Stimulated activated CD4-positive, alpha-beta T cell treated with anti-CD3 and anti-CD28 coated beads, TNF-alpha, amount 100 ng/mL, for 4 hours (primary cell): ENCODE measurements around the gene C17orf75.
A peak's percentile ranks its signal among the peaks of the same experiment; 100 is the strongest.
"Not testable (repeated sequence)": the region's sequence is repeated elsewhere in the genome, so short reads cannot be mapped to it uniquely, and the experiment has no call there.

Experiments used
- DNase-seq, 3 experiments: peaks; one replicate each; pipeline ENCODE4 v3.0.0-alpha.2; 2020; ENCODE audit warnings: low read depth in 3 of 3

Gene C17orf75, protein sequence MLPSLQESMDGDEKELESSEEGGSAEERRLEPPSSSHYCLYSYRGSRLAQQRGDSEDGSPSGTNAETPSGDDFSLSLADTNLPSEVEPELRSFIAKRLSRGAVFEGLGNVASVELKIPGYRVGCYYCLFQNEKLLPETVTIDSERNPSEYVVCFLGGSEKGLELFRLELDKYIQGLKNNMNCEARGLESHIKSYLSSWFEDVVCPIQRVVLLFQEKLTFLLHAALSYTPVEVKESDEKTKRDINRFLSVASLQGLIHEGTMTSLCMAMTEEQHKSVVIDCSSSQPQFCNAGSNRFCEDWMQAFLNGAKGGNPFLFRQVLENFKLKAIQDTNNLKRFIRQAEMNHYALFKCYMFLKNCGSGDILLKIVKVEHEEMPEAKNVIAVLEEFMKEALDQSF

DNA sequence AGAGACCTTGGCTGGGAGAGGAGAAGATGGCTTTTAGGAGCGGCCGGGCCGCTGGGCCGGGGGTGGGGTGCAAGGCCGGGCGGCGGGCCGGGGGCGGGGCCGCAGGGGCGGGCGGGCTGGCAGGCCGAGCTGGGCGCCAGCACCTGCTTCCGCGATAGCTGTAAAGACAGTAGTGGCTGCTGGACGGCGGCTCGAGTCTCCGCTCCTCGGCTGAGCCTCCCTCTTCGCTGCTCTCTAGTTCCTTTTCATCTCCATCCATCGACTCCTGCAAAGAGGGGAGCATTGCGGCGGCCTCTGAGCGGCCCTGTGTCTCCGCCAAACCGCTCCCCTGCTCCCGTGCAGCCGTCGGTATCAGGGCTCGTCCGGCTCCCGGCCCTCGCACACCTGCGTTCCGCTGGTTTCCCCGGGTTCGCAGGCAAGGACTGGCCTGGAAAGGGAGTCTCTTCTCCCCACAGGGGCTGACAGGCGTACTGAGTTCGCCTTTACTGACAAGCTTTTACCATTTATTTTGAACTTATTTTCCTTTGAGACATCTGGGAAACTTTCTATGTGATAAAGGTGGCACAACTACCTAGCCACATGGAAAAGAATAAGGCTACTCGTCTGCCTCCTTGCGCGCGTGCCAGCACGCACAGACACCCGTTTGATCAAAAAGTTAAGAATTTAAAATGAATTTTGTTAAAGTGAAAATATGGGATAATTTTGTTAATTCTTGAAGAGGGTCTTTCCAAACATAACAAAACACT is at the start of gene C17orf75:
C17orf75 (minus strand) TSS at position 317 of the 746 bp plus-strand sequence; CDS start at position 283, 34 bp downstream.
- peak; percentile 59 to 77 (median 65) for DNase-seq

DNA sequence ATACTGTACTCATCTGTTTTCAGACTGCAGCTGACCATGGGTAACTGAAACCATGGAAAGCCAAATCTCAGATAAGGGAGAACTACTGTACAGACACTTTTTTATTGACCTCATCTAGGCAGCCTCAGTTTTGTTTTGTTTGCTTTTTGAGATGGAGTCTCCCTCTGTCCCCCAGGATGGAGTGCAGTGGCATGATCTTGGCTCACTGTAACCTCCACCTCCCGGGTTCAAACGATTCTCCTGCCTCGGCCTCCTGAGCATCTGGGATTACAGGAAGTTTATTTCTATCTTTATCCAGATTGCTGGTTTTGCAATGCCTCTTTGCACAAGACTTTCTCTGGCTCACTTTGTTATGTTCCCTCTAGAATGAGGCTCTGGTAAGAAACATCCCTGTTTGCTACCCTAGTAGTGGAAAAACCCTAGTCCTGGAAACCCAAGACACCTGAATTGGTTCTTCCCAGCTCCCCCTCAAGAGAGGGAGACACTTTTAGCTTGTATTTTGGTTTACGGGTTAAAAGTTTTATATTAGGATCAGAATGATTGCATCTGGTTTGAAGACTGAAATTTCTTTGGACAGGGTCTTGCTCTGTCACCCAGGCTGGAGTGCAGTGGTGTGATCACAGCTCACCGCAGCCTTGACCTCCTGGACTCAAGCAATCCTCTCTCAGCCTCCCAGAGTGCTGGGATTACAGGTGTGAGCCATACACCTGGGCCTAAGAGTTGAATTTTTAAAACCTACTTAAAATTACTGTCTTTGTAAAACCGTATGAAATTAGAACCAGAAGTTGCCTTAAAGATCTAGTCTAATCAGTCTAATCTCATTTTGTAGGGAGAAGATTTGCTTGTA is 46.9 kb upstream of the C17orf75 start:
- no peak for DNase-seq

DNA sequence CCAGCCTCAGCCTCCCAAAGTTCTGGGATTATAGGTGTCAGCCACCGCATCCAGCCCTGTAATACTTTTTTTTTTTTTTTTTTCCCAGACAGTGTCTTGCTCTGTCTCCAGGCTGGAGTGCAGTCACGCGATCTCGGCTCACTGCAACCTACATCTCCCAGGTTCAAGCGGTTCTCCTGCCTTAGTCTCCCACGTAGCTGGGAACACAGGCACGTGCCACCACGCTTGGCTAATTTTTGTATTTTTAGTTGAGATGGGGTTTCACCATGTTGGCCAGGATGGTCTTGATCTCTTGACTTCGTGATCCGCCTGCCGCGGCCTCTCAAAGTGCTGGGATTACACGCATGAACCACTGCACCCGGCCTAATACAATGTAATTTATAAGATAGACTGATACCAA is 46.2 kb upstream of the C17orf75 start:
- not testable (repeated sequence) for DNase-seq

DNA sequence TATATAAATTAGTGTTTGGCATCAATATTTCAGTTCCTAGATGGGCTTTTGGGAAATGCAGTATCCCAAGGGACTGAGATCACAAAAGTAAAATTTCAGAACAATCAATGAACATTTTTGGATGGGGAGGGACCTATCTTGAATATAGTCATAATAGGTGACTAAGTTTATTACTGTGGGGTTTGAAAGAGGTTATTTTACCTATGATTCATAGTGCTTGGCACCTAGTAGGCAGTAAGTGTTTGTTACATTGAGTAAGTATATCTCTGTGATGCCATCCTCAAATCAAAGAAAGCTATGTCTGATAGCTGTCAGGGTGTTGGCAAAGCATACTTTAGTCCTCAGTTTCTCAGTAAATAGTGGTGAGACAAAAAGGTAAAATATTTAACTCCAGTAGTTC is 44.9 kb upstream of the C17orf75 start:
- no peak for DNase-seq

DNA sequence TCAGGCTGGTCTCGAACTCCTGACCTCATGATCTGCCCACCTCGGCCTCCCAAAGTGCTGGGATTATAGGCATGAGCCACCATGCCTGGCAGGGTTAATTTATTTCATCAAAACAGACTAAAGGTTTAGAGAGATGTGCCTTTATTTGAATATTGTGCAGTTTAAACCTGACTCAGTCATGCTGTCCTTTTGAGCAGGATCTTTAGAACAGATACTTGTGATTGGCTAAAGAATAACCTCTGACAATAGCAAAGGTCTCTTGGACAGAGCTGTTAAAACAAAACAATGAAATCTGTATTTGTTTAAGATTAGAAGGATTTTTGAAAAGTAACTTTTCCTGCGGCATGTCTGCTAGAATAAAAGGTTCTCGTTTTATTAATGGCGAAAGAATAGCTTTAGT is 44.0 kb upstream of the C17orf75 start:
- DNase-seq, result no peak

DNA sequence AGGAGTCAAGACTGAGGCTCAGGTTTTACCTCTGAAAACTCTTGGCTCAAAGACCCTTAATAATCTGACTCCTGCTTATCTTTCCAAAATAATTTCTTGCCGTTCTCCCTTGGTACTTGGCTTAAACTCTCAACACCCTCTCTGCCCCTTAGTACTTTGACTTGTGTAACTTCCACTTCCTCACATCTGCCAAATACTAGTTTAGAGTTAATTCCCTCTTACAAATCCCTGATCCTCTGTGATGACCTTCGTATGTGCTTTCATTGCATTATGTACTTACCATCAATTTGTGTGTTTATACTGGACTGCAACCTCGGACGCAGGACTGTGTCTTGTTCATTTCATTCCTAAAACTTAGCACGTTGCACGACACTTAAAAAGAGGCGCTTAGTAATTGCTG is 43.1 kb upstream of the C17orf75 start:
- no peak for DNase-seq

DNA sequence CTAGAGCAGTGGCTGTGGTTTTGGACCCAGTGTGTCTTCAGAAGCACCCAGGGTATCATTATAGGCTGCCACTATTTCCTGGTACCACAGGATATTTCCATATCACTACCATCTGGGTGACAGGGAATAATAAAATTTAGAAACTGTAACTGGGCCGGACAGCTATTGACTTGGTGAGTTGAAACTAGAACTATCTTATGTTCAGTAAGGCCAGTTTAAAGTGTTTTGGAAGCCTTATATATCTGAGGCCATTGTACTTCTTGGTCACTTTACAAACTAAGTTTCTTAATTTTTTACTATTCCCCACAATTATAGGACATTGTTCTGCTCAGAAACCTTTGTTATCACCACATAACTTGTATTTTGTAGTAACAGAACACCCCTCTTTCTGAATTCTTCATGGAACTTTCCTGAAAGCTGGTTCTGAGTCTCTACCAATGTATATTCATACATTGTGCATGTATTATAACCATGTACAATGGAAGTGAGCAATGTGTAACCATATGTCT is 42.0 kb upstream of the C17orf75 start:
- no peak for DNase-seq

DNA sequence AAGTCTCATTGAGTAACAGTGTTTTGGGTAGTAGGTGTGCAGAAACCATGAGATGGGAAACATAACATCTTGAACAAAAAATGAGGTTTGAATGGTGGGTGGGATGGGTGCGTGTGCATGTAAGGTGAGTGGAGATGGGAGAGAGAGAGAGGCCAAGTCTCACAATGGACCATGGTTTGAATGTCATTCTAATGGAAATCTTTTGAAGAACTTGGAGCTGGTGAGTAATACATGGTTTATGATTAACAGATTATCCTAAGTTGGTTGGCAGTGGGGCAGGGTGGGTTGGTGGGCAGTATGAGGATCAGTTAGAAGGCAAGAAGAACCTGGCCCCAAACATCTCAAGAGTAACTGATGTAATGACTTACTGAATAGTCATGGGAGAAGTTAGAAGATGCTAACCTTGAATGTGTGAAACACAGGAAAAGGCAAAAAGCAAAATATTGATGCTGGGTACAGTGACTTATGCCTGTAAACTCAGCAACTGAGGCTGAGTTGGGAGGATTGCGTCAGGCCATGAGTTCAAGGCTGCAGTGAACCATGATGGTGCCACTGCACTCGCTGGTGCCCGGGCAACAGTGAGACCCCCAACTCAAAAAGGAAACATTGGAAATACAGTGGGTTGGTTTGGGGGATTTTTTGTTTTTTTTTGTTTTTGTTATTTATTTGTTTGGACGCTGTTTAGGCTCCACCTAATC is 40.7 kb upstream of the C17orf75 start:
- DNase-seq, result no peak

DNA sequence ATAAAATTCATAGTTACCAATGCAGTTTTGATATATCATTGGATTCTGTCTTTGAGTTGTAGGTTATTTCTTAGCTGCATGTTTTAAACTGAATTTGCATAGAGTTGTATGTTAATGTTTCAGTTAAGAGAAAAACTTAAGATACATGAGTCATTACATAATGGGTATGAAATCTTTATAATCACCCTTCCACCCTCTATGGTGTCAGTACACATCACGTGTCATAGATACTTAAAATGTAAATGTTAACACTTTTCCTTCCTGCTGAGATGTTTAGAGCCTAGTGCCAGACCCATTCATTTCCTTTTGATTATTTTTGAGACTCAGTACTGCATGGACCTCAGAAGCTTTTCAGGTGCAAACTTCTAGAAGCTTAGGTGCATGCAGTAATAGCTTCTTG is 28.5 kb upstream of the C17orf75 start:
- no peak for DNase-seq

DNA sequence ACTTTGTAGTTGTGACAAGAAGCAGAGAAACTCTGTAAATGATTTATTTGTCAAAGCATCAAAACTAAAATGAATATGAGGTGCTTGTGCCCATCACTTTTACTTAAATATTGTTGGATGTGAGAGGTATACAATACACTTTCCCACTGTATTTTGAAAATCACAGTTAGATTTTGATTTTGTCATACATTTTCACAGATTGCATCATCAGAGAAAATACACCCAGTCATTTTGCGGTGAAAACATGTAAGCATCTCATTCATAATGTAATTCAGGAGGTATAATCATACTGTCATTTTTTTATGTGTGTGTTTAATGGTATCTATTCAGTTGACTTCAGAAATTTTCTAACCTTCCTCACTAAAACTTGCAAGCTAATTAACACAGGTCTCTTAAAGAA is 19.3 kb upstream of the C17orf75 start:
- no peak for DNase-seq

DNA sequence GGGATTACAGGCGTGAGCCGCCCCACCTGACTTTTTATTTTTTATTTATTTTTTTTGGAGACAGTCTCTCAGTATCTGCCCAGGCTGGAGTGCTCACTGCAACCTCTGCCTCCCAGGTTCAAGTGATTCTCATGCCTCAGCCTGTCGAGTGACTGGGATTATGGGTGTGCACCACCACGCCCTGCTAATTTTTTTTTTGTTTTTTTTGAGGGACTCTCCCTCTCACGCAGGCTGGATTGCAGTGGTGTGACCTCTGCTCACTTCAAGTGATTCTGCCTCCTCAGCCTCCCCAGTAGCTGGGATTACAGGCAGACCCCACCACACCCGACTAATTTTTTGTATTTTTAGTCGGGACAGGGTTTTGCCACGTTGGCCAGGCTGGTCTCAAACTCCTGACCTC is 15.6 kb upstream of the C17orf75 start:
- DNase-seq, result no peak

DNA sequence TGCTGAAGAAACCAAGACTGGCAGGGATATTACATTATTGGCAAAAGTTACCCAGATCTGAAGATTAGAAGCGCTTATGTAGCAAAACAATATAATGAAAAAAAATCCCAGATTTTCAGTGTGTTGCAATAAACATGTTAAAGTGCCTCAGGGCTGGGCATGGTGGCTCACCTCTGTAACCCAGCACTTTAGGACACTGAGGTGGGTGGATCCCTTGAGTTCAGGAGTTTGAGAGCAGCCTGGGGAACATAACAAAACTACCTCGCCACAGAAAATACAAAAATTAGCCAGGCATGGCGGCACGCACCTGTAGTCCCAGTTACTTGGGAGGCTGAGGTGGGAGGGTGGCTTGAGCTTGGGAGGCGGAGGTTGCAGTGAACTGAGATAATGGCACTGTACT is 14.8 kb upstream of the C17orf75 start:
- no peak for DNase-seq

DNA sequence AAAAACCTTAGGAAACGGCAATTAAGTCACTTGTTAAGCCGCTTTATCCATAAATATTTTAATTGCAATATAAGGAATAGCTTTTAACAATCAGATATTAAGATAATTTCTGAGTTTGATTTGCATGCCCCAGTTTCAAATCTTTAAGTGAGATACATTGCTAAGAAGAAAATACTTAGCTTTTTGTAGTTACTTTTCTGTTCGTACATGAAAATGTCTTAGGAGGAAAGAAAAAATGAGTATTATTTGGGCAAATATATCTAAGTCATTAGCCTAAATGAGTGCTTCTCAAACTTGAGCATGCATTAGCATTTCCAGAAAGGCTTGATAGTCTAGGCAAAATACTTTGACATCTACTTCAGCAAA is 14.4 kb upstream of the C17orf75 start:
- no peak for DNase-seq

DNA sequence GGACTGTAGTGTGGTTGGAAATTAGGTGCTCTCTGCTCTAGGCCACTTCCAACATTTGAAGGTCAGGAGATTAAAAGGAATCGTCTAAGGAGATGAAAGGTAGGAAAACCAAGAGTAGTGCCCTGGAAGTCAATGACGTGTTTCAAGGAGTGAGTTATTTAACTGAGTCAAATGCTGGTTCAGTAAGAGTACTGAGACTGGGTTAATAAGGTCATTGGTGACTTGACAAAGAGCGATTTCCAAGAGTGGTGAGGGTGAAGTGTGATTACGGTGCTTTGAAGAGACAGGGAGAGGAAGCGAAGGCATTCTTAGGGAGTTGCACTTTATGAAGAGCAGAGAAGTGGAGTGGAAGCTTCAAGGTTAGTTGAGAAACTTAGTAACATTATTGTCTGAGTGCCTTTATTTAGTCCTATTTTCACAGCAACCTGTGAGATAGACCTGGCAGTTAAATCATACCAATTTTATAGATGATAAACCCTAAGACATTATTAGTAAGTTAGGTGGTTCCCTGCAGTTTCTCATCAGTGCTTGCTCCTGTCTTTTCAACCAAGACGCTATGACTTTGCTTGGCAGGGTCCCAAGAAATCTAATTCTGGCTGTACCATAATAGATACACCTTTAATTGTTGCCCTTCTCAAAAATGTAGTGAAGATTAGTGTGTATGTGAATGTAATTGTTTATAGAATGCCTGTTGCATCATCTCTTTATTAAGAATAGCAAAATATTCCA is 13.8 kb upstream of the C17orf75 start:
- DNase-seq, result no peak

DNA sequence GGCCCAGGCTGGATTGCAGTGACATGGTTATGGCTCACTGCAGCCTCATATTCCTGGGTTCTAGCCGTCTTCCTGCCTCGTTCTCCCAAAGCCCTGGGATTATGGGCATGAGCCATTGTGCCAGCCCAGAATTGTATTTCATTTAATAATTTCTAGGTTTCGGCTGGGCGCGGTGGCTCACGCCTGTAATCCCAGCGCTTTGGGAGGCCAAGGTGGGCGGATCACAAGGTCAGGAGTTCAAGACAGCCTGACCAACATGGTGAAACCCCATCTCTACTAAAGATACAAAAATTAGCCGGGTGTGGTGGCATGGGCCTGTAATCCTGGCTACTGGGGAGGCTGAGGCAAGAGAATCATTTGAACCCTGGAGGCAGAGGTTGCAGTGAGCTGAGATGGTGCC is 10.8 kb upstream of the C17orf75 start:
- not testable (repeated sequence) for DNase-seq

DNA sequence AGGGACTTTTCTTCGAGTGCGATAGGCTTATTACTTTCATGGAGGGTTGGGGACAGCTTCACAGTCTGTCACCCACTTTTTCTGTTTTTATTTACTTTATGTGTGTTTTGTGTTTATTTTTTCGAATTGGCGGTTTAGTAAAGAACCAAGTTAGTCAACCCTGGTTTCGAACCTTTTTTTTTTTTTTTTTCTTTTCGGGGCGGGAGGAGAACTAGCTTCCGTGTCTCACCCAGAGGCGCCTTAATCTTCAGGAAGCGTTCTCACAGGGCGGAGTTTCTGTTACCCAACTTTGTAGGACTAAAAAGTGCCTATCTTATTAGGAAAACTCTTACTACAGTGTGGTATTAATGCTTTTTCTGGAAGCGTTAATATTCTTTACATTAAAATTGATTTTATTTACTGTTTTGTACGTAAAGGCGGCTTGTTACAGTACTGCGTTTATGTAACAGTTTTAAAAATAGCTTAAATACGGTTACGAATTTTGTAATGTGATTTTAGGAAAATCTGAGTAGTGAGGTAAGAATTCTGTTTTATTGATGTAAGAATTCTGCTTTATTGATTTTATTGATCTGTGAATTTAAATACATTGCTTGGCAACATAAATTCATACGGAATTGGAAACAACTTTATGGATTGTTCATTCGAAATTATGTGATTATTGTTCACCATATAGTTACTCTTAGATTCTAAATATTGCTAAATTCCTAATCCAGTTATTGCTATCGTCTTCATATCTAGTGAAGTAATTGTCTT is 8.9 kb upstream of the C17orf75 start:
- no peak for DNase-seq

DNA sequence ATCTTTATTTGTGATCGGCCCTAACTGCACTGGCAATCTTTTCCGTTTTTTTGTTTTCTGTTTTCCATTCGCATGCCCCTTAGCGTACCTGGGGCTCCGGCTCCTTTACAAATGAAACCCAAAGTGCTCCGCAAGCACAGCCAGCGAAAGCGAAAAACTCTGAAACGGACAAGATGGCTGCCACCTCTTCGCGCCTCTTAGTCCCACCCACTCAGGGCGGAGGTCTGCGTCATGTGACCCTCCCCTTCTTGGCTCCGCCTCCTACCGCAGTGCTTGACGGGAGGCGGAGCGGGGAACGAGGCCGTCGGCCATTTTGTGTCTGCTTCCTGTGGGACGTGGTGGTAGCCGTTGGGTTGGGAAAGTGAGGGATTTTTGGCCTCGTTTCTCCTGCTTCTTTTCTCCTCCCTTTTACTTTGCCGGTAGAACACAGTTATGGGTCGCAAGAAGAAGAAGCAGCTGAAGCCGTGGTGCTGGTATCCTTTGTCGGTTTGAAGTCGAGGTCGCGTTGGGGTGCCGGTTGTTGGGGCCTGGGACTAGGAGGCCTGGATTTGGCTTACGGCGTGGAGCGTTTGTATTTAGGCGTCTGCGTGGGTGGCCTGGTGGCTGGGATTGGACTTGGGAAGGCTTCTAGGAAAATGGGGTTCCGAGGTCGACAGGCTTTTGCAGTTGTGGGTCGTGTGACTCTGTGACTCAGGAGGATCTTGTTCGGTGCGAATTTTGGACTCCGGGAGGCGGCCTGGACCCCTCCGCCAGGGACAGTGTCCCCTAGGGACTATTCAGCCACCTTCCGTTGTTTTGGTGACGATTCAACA is 8.1 kb upstream of the C17orf75 start, which contains the start of gene ZNF207:
ZNF207 (plus strand) TSS at position 304 of the 812 bp plus-strand sequence; CDS start at position 433, 129 bp downstream.
- DNase-seq, result peak; percentile 86 to 90 (median 89)

DNA sequence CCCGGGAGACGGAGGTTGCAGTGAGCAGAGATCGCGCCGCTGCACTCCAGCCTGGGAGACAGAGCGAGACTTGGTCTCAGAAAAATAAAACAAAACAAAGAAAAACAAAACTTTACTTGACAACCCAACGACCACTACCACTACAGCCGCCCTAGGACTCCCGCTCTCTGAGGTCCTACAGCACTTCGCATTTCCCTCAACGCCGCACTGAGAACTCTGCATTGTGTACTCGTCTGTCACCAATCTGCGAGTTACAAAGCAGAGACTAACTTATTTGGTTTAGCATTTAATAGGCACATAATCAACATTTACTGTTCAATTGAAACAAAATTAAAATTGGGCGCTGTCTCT is 7.5 kb upstream of the C17orf75 start:
- DNase-seq, result no peak

DNA sequence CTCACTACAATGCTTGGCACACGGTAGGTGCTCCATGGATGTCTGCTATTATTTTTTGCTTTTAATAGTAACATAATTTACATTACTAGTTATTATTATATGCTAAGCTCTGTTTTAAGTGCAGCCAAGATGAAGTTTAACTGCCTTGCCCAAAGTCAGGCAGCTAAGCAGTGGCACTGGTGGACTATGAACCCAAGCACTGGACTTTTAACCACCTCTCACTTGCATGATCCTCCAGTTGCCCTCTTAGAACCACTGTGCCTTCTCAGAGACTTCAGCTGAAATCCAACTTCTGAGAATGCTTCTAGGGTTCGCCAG is 6.5 kb upstream of the C17orf75 start:
- DNase-seq, result no peak
